NCI-H1092 (cell line): ENCODE data around the gene PROKR1.
"Not testable (repeated sequence)": the region's sequence is repeated elsewhere in the genome, so short reads cannot be mapped to it uniquely, and the experiment has no call there.

ENCODE experiments used
- DNase-seq: peaks from one replicate; lab custom pipeline; 2025; lab: John Stamatoyannopoulos, UW

The PROKR1 gene

GRCh38 chr2:68643011-68643873 lies at the start of gene PROKR1:
Gene PROKR1, plus strand, starts transcription at chr2:68643579. Its CDS starts 2,243 bp downstream, at chr2:68645822.
- DNase-seq, result no peak

- no peak for DNase-seq
Measured at GRCh38 chr2:68594041-68594440, 49.3 kb upstream of the PROKR1 start.

- DNase-seq, result no peak
Measured at GRCh38 chr2:68594674-68595492, 48.5 kb upstream of the PROKR1 start.

DNA sequence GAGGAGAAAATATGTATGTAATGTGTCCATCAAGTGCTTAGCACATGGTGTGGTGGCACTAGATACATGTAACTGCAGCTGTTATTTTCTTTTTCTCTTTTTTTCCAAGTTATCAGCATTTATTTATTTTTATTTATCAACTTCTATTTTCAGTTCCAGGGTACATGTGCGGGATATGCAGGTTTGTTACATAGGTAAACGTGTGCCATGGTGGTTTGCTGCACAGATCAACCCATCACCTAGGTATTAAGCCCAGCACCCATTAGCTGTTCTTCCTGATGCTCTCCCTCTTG lies 47.9 kb upstream of the PROKR1 start:
- DNase-seq, result not testable (repeated sequence)

DNA sequence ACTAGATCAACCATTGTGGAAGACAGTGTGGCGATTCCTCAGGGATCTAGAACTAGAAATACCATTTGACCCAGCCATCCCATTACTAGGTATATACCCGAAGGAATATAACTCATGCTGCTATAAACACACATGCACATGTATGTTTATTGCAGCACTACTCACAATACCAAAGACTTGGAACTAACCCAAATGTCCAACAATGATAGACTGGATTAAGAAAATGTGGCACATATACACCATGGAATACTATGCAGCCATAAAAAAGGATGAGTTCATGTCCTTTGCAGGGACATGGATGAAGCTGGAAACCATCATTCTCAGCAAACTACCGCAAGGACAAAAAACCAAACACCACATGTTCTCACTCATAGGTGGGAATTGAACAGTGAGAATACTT lies 42.9 kb upstream of the PROKR1 start:
- DNase-seq, result not testable (repeated sequence)

- DNase-seq, result no peak
Measured at GRCh38 chr2:68603059-68603458, 40.3 kb upstream of the PROKR1 start.

DNA sequence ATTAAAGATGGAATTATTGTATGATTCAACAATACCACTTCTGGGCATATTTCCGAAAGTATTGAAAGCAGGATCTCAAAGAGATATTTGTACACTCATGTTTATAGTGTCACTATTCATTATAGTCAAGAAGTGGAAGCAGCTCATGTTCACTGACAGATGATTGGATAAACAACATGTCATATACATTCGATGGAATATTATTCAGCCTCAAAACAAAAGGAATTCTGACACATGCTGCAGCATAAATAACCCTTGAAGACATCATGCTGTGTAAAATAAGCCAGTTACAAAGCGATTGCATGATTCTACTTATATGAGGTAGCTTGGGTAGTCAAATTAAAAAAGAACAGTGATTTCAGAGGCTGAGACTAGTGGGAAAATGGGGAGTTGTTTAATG lies 39.3 kb upstream of the PROKR1 start:
- no peak for DNase-seq

- DNase-seq, result no peak
Measured at GRCh38 chr2:68605939-68606338, 37.4 kb upstream of the PROKR1 start.

- DNase-seq, result no peak
Measured at GRCh38 chr2:68606759-68607158, 36.6 kb upstream of the PROKR1 start.

DNA sequence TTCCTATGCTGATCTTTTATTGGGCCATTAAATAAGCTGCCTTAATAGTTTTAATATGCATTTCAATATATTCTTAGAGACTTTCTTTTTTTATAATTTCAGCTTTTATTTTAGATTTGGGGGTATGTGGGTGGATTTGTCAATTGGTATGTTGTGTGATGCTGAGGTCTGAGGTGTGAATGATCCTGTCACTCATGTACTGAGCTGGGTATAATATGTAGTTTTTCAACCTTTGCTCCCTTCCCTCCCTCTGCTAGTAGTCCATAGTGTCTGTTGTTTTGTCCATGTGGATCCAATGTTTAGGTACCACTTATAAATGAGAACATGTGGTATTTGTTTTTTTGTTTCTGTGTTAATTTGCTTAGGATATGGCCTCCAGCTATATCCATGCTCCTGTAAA lies 35.5 kb upstream of the PROKR1 start:
- no peak for DNase-seq

DNA sequence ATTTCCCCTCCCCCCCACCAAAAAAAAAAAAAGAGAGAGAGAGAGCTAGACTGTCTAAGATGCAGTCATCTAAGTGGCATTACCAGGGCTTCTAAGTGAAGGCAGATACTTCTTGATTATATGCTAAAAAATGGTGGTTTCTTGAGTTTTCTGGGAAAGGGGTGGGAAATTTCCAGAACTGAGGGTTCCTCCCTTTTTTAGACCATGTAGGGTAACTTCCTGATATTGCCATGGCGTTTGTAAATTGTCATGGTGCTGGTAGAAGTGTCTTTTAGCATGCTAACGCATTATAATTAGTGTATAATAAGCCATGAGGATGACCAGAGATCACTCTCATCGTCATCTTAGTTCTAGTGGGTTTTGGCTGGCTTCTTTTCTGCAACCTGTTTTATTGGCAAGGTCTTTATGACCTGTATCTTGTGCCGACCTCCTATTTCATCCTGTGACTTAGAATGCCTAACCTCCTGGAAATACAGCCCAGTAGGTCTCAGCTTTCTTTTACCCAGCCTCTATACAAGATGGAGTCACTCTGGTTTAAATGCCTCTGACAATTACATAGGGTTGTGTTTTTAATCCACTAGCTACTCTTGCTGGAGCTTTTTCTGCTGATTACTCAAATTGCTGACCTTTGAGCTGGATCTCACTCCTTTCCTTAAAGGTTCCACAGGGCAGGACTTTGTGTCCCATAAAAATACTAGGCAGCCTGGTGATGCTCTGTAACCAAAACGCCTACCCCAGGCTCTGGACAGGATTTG lies 30.4 kb upstream of the PROKR1 start:
- no peak for DNase-seq

DNA sequence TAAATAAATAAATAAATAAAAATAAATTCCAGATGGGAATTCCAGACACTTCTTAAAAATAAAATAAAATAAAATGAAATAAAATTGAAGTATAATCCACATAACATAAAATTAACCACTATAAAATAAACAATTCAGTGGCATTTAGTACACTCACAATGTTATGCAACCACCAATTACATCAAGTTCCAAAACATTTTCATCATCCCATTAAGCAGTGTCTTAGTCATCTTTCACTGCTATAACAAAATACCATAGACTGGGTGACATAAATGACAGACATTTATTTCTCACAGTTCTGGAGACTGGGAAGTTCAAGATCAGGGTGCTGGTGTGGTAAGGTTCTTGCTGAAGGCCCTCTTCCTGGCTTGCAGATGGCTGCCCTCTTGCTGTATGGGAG lies 22.6 kb upstream of the PROKR1 start:
- DNase-seq, result no peak

GRCh38 chr2:68623820-68624219 lies 19.6 kb upstream of the PROKR1 start:
- DNase-seq, result no peak

DNA sequence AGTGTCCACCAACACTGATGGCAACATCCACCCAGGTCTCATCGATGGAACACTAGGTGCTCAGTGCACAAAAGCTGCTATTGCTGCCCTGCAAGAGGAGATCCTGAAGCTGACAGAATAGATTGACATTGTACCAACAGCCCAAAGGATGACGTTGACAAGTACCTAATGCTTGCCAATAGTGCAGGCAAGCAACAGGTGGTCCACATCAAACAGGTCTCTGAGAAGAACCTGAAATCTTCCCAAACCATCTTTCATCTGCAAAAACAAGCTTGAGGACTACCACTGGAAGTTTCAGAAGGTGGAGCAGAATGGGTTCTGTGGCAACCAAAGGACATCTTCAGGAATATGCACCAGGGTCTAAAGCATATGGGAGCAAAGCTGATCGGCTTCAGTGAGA lies 15.8 kb upstream of the PROKR1 start:
- DNase-seq, result no peak

DNA sequence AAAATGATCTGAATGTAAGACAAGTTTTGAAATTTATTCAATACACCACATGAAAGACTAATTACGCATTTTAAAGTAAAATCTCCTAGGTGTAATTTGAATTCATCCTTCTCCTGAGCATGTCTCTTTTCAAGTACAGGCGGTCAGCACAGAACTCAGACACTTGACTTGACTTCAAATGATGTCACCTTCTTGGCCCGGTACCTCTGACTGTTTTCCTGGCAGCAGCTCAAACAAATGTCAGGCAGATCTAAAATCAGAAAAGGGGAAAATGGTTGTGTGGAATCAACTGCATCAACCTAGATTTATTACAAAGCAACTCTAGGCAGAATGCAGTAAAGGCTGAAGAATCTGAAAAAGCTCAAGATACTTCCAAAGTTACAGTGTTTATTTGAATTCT lies 11.4 kb upstream of the PROKR1 start:
- DNase-seq, result no peak

DNA sequence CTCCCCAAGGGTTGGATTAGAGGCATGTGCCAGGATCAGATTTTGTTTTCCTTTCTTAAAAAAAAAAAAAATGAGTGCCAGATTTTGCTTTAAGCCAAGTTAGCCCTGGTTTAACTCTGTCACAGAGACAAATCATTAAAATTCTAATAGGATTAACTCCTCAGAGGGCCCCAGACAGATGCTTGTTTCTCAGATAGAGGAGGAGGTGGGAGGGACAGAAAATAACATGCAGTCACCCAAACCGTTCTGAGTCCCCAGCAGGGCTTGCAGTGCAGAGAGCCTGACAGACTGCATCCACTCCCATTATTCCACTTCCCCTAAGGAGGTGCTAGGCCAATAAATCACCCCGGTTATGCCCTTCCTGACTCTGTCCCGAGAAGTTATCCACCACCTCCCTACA lies 6.3 kb upstream of the PROKR1 start:
- DNase-seq, result no peak

- no peak for DNase-seq
Measured at GRCh38 chr2:68643874-68644485, 601 bp downstream of the PROKR1 start.

GRCh38 chr2:68645523-68645922 lies 2.1 kb downstream of the PROKR1 start:
- no peak for DNase-seq

- no peak for DNase-seq
Measured at GRCh38 chr2:68646303-68646702, 2.9 kb downstream of the PROKR1 start.

DNA sequence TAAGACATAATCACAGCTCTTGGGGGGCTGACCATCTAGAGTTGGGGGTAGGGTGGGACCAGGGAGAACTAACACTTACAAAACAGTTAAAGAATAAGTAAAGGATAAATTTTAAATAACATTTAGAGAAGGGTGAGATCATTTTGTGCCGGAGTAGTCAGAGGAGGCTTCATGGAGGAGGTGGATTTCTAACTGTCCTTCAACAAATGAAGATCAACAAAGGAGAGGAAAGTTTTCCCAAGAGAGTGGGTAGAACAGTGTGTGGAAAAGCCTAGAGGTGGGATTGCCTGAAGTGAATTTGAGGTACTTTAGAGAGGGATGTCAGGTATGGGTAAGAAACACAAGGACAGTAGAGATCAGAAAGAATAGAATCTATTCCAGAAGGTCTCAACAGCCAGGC lies 7.3 kb downstream of the PROKR1 start:
- DNase-seq, result no peak

DNA sequence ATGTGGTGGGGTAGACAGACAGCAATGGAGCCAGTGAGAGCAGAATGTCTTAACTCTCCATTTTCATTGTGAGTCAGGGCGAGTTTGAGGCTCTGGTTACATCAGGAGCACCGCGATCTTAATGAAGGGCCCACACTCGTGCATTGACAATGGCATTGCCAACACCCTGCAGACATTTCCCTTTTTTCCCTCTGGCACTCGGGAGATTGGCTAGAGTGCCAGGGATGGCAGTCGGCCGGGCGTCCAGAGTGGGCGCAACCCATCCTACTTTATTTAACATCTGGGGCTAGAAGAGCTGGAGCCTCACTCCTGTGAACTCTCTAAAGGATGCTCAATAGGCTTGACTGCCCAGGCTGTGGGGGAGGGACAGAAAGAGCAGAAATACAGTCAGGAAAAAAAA lies 9.7 kb downstream of the PROKR1 start:
- DNase-seq, result no peak

GRCh38 chr2:68653538-68653982 lies 10.2 kb downstream of the PROKR1 start:
- no peak for DNase-seq
